IPS-NIHi11 (cell line): Measurements from ENCODE around the gene SLF2.

Experiments used
- DNase-seq: peaks from one replicate; pipeline ENCODE4 v3.0.0; 2012; ENCODE audit warnings: mixed read lengths, low spot score

Gene SLF2

GRCh38 chr10:100899171-100899570, 13.6 kb upstream of the SLF2 start:
- no peak for DNase-seq

- no peak for DNase-seq
Measured at GRCh38 chr10:100901051-100901450, 11.7 kb upstream of the SLF2 start.

- no peak for DNase-seq
Measured at GRCh38 chr10:100902622-100903021, 10.1 kb upstream of the SLF2 start.

- DNase-seq = no peak
Measured at GRCh38 chr10:100904917-100905316, 7.8 kb upstream of the SLF2 start.

- DNase-seq = no peak
Measured at GRCh38 chr10:100907175-100907574, 5.6 kb upstream of the SLF2 start.

- DNase-seq = no peak
Measured at GRCh38 chr10:100907773-100908363, 4.9 kb upstream of the SLF2 start.

GRCh38 chr10:100908378-100908777, 4.4 kb upstream of the SLF2 start:
- DNase-seq = no peak

- DNase-seq = no peak
Measured at GRCh38 chr10:100909501-100910263, 3.1 kb upstream of the SLF2 start.

- no peak for DNase-seq
Measured at GRCh38 chr10:100911472-100911871, 1.3 kb upstream of the SLF2 start.

- no peak for DNase-seq
Measured at GRCh38 chr10:100912013-100912604, 654 bp upstream of the SLF2 start.

- no peak for DNase-seq
Measured at GRCh38 chr10:100913470-100913865, 705 bp downstream of the SLF2 start.

GRCh38 chr10:100917071-100917470, 4.3 kb downstream of the SLF2 start:
- DNase-seq = no peak

- no peak for DNase-seq
Measured at GRCh38 chr10:100923580-100923979, 10.8 kb downstream of the SLF2 start.

- no peak for DNase-seq
Measured at GRCh38 chr10:100927266-100927665, 14.5 kb downstream of the SLF2 start.

- DNase-seq = no peak
Measured at GRCh38 chr10:100928039-100928438, 15.3 kb downstream of the SLF2 start.

GRCh38 chr10:100930368-100930767, 17.6 kb downstream of the SLF2 start:
- DNase-seq = no peak

- DNase-seq = peak; percentile 12
Measured at GRCh38 chr10:100934084-100934659, 21.4 kb downstream of the SLF2 start.

GRCh38 chr10:100939763-100940344, 27.1 kb downstream of the SLF2 start:
- no peak for DNase-seq

GRCh38 chr10:100942229-100942628, 29.5 kb downstream of the SLF2 start:
- DNase-seq = no peak

GRCh38 chr10:100943508-100943907, 30.7 kb downstream of the SLF2 start:
- DNase-seq = no peak

- no peak for DNase-seq
Measured at GRCh38 chr10:100945754-100946153, 33.0 kb downstream of the SLF2 start.

- DNase-seq = no peak
Measured at GRCh38 chr10:100948916-100949315, 36.2 kb downstream of the SLF2 start.

GRCh38 chr10:100960251-100960650, 47.5 kb downstream of the SLF2 start:
- no peak for DNase-seq
